ENCODE measurements around the gene DNAH1. TPM values are rescaled to one million over a fixed set of nuclear protein-coding genes. Genes with fewer than 3 reads are reported as not detected.
"Not testable (repeated sequence)": the region's sequence is repeated elsewhere in the genome, so short reads cannot be mapped to it uniquely, and the experiment has no call there.

DNAH1 gene
- total and polyA plus RNA-seq, 2 of the 4 experiments (the other 2 are of a cell fraction): 2.0 to 4.0 TPM

GRCh38 chr3:52338131-52338530 is 22.0 kb downstream of the DNAH1 start:
- H3K36me3 ChIP-seq (ENCODE audit: control insufficient read depth, insufficient read depth, low read length); H4K5ac ChIP-seq (ENCODE audit: low read depth, low read length); BruUV-seq (replicated peaks); H3K56ac ChIP-seq (ENCODE audit: extremely low read depth, insufficient read depth, low read length); H3K4me3 ChIP-seq (ENCODE audit: insufficient read depth, low read depth, low read length); H2BK20ac ChIP-seq (ENCODE audit: low read depth, low read length); in situ Hi-C loops (cut with MboI; ENCODE audit: low sequenced_read_pairs); H3K9ac ChIP-seq (ENCODE audit: low read depth, low read length); H2AK5ac ChIP-seq (ENCODE audit: low read depth, low read length); H3K14ac ChIP-seq (replicated peaks; ENCODE audit: low read depth, low read length); H3K27ac ChIP-seq (ENCODE audit: insufficient read depth, low read length); H3K79me1 ChIP-seq (ENCODE audit: low read depth in 1 of 2, low read length in 2 of 2); H2BK120ac ChIP-seq (ENCODE audit: low read depth, low read length); H2AFZ ChIP-seq (replicated peaks; ENCODE audit: low read length, poor library complexity); H3K27me3 ChIP-seq (ENCODE audit: control insufficient read depth, insufficient read depth, low read length); H4K8ac ChIP-seq (ENCODE audit: low read depth in 2 of 2, low read length in 2 of 2); H3K4me1 ChIP-seq (ENCODE audit: control insufficient read depth, insufficient read depth, low read length); H4K91ac ChIP-seq (ENCODE audit: insufficient read depth, low read depth, low read length); H3K9me1 ChIP-seq (ENCODE audit: insufficient read depth, low read length); H2AK9ac ChIP-seq (replicated peaks; ENCODE audit: low read depth, low read length, poor library complexity); H3K23ac ChIP-seq (ENCODE audit: low read depth, low read length); H4K20me1 ChIP-seq (ENCODE audit: insufficient read depth, low read length); H3K4me2 ChIP-seq (ENCODE audit: low read depth, low read length); H2BK5ac ChIP-seq (ENCODE audit: low read depth, low read length, poor library complexity, severe bottlenecking); H2BK15ac ChIP-seq (ENCODE audit: low read depth, low read length); H3K4ac ChIP-seq (ENCODE audit: low read depth, low read length); dilution Hi-C loops (cut with HindIII; ENCODE audit: low sequenced_read_pairs, unreplicated experiment); POLR2A ChIA-PET (ENCODE audit: unreplicated experiment); H3K18ac ChIP-seq (ENCODE audit: low read depth, low read length); H3K9me3 ChIP-seq (ENCODE audit: control insufficient read depth, insufficient read depth, low read length): not testable (repeated sequence)
- DNase-seq: peak; percentile 36
- 100% methylated on average over 1 of the region's 8 CpGs; no CpG with 5 or more reads in 1 of the 2 experiments for WGBS, 2 experiments (ENCODE audit: extremely low coverage in 2 of 2, insufficient read length in 1 of 2)
- CTCF ChIA-PET: interaction anchor here (1.2 kb wide), 1 partner anchor 57 kb away, joined by 3 read pairs; no protein-coding TSS in a partner anchor
- TF ChIP-seq CEBPB (IDR thresholded peaks at IDR 0.05; ENCODE audit: low read depth, low read length): peak; percentile 59; the same call in 1 of the 2 replicates
- peak; percentile 55 for ATAC-seq (ENCODE audit: low read depth)
- intact Hi-C loops (cut with micrococcal nuclease): loop anchor here (5.0 kb wide), 1 partner anchor 336 kb away; no protein-coding TSS in a partner anchor
